ENCODE results near the gene PBX1.

DNA sequence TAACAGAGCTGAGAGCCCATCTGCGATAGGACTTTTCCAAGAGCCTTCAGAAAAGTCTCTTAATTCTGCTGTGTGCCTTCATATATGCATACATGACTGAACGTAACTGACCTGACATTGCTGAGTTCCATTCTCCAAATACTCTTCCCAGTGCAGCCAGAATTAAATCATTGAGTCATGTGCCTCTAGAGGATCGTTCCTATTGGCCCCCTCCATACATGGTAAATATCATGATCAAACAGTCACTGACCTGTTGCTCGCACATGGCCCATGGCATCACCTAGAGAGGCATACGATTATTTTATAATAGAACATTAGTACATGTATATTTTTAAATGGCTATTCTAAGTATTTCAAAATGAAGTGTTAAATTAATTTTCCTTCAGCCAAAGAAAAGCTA is 186.8 kb downstream of the PBX1 start:
- TF ChIP-seq CTCF (tag by site-specific recombination; IDR thresholded peaks at IDR 0.05) (no peak), ZNF830 (tag by site-specific recombination; IDR thresholded peaks at IDR 0.05; ENCODE audit: low read depth) (no peak), MYNN (tag by site-specific recombination; IDR thresholded peaks at IDR 0.05; ENCODE audit: borderline replicate concordance) (no peak), HOXA7 (CRISPR knock-in tag; IDR thresholded peaks at IDR 0.05; ENCODE audit: borderline replicate concordance) (no peak), ZNF132 (tag by site-specific recombination; IDR thresholded peaks at IDR 0.05; ENCODE audit: borderline replicate concordance) (no peak), SETDB1 (IDR thresholded peaks at IDR 0.05; ENCODE audit: insufficient read length, low read length) (no peak)
